ENCODE measurements around the gene OR10P1. TPM values are rescaled to one million over a fixed set of nuclear protein-coding genes. Genes with fewer than 3 reads are reported as not detected.

Gene OR10P1
- total RNA-seq, 1 donor = not detected

DNA sequence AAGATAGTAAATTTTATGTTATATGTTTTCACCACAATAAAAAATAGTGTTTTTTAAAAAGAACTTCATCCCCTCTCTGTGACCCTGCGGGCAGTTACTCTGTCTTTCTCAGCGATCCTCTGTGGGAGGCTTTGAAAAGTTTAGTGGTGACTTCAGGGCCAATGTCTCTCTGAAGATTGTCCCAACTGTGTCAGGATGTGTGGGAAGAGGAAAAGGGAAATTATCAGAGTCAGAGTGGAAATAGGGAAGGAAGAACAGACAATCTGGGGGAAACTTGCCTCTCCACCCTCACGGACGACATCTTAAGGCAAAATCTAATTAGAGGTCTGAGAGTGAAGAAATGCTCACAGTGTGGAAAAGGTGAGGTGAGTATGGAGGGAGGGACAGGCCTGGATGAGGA lies 3.5 kb upstream of the OR10P1 start:
- TF ChIP-seq, protein P1, sequence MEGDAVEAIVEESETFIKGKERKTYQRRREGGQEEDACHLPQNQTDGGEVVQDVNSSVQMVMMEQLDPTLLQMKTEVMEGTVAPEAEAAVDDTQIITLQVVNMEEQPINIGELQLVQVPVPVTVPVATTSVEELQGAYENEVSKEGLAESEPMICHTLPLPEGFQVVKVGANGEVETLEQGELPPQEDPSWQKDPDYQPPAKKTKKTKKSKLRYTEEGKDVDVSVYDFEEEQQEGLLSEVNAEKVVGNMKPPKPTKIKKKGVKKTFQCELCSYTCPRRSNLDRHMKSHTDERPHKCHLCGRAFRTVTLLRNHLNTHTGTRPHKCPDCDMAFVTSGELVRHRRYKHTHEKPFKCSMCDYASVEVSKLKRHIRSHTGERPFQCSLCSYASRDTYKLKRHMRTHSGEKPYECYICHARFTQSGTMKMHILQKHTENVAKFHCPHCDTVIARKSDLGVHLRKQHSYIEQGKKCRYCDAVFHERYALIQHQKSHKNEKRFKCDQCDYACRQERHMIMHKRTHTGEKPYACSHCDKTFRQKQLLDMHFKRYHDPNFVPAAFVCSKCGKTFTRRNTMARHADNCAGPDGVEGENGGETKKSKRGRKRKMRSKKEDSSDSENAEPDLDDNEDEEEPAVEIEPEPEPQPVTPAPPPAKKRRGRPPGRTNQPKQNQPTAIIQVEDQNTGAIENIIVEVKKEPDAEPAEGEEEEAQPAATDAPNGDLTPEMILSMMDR (IDR thresholded peaks at IDR 0.05; ENCODE audit: extremely low read depth, low read depth, low read length) = no peak
- no peak for DNase-seq (ENCODE audit: insufficient read length, low spot score, missing footprints)
- Histone ChIP-seq H3K27me3 (ENCODE audit: insufficient read depth, low read length) (peaks cover 40% of the 10 kb centered on the region), H2AFZ (ENCODE audit: low read length) (no peak overlapping the region), H3K4me2 (ENCODE audit: insufficient read depth, low read length) (no peak overlapping the region), H4K20me1 (ENCODE audit: insufficient read depth, low read length) (no peaks in the 10 kb centered on the region), H3K4me1 (ENCODE audit: insufficient read depth, low read length) (no peaks in the 10 kb centered on the region), H3K4me3 (ENCODE audit: insufficient read depth, low read length) (no peak overlapping the region), H3K79me2 (ENCODE audit: insufficient read depth, low read length) (no peaks in the 10 kb centered on the region), H3K9me3 (ENCODE audit: low read depth, low read length) (no peaks in the 10 kb centered on the region), H3K36me3 (ENCODE audit: insufficient read depth, low read length) (no peaks in the 10 kb centered on the region), H3K27ac (ENCODE audit: low read depth, low read length) (no peak overlapping the region)

DNA sequence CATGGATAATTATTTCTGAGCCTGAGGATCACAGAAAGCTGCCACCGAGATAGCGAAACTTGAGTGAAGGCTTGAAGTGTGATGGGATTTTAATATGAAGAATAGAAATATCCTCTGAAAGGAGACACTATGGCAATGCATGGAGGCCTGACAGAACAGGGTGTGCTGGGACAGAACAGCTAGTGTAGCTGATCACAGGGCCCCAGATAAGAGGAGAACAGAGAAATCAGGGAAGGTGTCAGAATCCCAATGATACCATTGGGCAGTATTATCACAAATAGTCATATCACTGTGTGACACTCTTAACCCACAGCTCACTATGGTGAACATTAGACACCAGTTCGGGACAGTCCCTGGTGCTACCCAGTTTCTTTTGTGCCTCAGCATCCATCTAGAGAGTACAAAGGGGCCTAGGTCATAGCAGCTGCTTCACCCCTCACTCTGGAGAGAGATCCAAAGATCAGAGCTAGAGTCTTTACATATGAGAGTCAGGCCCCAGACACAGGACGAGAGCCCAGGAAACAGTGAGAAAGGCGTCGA lies 506 bp upstream of the OR10P1 start:
- no peaks in the 10 kb centered on the region for H3K9me3 ChIP-seq (ENCODE audit: low read depth, low read length)
- H3K36me3 ChIP-seq (ENCODE audit: insufficient read depth, low read length) = no peaks in the 10 kb centered on the region
- no peak for DNase-seq (ENCODE audit: insufficient read length, low spot score, missing footprints)
- H3K79me2 ChIP-seq (ENCODE audit: insufficient read depth, low read length) = no peaks in the 10 kb centered on the region
- H3K4me2 ChIP-seq (ENCODE audit: insufficient read depth, low read length) = no peak overlapping the region
- H2AFZ ChIP-seq (ENCODE audit: low read length) = no peak overlapping the region
- no peak overlapping the region for H3K27ac ChIP-seq (ENCODE audit: low read depth, low read length)
- H4K20me1 ChIP-seq (ENCODE audit: insufficient read depth, low read length) = no peaks in the 10 kb centered on the region
- H3K4me3 ChIP-seq (ENCODE audit: insufficient read depth, low read length) = no peak overlapping the region
- TF ChIP-seq, protein P1 (IDR thresholded peaks at IDR 0.05; ENCODE audit: extremely low read depth, low read depth, low read length) = no peak
- peaks cover 52% of the 10 kb centered on the region for H3K27me3 ChIP-seq (ENCODE audit: insufficient read depth, low read length)
- no peaks in the 10 kb centered on the region for H3K4me1 ChIP-seq (ENCODE audit: insufficient read depth, low read length)

DNA sequence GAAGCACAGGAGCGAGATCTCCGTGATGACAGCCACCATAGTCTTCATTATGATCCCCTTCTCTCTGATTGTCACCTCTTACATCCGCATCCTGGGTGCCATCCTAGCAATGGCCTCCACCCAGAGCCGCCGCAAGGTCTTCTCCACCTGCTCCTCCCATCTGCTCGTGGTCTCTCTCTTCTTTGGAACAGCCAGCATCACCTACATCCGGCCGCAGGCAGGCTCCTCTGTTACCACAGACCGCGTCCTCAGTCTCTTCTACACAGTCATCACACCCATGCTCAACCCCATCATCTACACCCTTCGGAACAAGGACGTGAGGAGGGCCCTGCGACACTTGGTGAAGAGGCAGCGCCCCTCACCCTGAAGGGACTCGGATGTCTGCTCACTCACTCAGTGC lies 775 bp downstream of the OR10P1 start:
- no peaks in the 10 kb centered on the region for H3K79me2 ChIP-seq (ENCODE audit: insufficient read depth, low read length)
- no peak overlapping the region for H2AFZ ChIP-seq (ENCODE audit: low read length)
- H3K9me3 ChIP-seq (ENCODE audit: low read depth, low read length) = no peaks in the 10 kb centered on the region
- no peaks in the 10 kb centered on the region for H3K36me3 ChIP-seq (ENCODE audit: insufficient read depth, low read length)
- no peaks in the 10 kb centered on the region for H3K4me1 ChIP-seq (ENCODE audit: insufficient read depth, low read length)
- TF ChIP-seq, protein P1 (IDR thresholded peaks at IDR 0.05; ENCODE audit: extremely low read depth, low read depth, low read length) = no peak
- H4K20me1 ChIP-seq (ENCODE audit: insufficient read depth, low read length) = no peaks in the 10 kb centered on the region
- H3K4me3 ChIP-seq (ENCODE audit: insufficient read depth, low read length) = no peak overlapping the region
- no peak overlapping the region for H3K4me2 ChIP-seq (ENCODE audit: insufficient read depth, low read length)
- no peak overlapping the region for H3K27ac ChIP-seq (ENCODE audit: low read depth, low read length)
- H3K27me3 ChIP-seq (ENCODE audit: insufficient read depth, low read length) = peaks cover 54% of the 10 kb centered on the region
- DNase-seq (ENCODE audit: insufficient read length, low spot score, missing footprints) = no peak

DNA sequence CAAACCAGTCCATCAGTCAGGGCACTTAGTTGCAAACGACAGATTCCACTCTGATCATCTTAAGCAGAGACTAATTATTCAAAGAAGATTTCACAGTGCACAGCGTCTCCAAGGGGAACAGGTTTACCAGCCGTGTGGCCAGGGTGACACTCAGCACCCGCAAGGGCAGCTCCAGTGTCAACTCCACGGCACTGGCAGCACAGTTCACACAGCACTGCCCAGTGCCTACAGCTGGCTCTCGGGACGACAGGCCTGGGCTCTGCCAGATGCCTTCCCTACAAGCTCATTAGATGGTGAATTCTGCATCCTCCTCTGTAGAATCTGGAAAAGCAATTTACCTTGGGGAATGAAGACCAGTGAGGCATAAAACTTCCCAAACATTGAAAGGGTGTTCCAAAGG lies 4.9 kb downstream of the OR10P1 start:
- Histone ChIP-seq H3K27ac (ENCODE audit: low read depth, low read length) (no peak overlapping the region), H3K4me1 (ENCODE audit: insufficient read depth, low read length) (no peaks in the 10 kb centered on the region), H3K79me2 (ENCODE audit: insufficient read depth, low read length) (no peaks in the 10 kb centered on the region)

More for the DNA sequence above, 4.9 kb downstream of the OR10P1 start:
- H3K36me3 ChIP-seq (ENCODE audit: insufficient read depth, low read length) = no peaks in the 10 kb centered on the region
- H3K27me3 ChIP-seq (ENCODE audit: insufficient read depth, low read length) = peaks cover 46% of the 10 kb centered on the region
- no peak overlapping the region for H2AFZ ChIP-seq (ENCODE audit: low read length)
- no peak overlapping the region for H3K4me2 ChIP-seq (ENCODE audit: insufficient read depth, low read length)
- H3K9me3 ChIP-seq (ENCODE audit: low read depth, low read length) = no peaks in the 10 kb centered on the region
- no peak overlapping the region for H3K4me3 ChIP-seq (ENCODE audit: insufficient read depth, low read length)
- DNase-seq (ENCODE audit: insufficient read length, low spot score, missing footprints) = no peak
- no peaks in the 10 kb centered on the region for H4K20me1 ChIP-seq (ENCODE audit: insufficient read depth, low read length)
- TF ChIP-seq, protein P1 (IDR thresholded peaks at IDR 0.05; ENCODE audit: extremely low read depth, low read depth, low read length) = no peak

Measured in osteoblast (primary cell).